Stimulated activated CD8-positive, alpha-beta memory T cell treated with anti-CD3 and anti-CD28 coated beads, Interleukin-15, amount 100 ng/mL, for 1 hour (primary cell): ENCODE data around the gene LEFTY1.

ENCODE experiments used
- DNase-seq: peaks from one replicate; pipeline ENCODE4 v3.0.0-alpha.2; 2020; ENCODE audit warnings: low read depth

Gene LEFTY1

GRCh38 chr1:225871359-225872074 lies 17.4 kb downstream of the LEFTY1 start:
- no peak for DNase-seq

- DNase-seq, result no peak
Measured at GRCh38 chr1:225870911-225871310, 18.0 kb downstream of the LEFTY1 start.

GRCh38 chr1:225868631-225869330 lies 20.2 kb downstream of the LEFTY1 start:
- no peak for DNase-seq

GRCh38 chr1:225866981-225867380 lies 22.0 kb downstream of the LEFTY1 start:
- DNase-seq, result no peak

- DNase-seq, result peak; percentile 53
Measured at GRCh38 chr1:225866061-225866837, 22.7 kb downstream of the LEFTY1 start.

GRCh38 chr1:225865514-225865913 lies 23.4 kb downstream of the LEFTY1 start:
- no peak for DNase-seq

GRCh38 chr1:225863167-225863566 lies 25.8 kb downstream of the LEFTY1 start:
- no peak for DNase-seq

GRCh38 chr1:225862581-225862950 lies 26.4 kb downstream of the LEFTY1 start:
- no peak for DNase-seq

- DNase-seq, result no peak
Measured at GRCh38 chr1:225861834-225862580, 26.9 kb downstream of the LEFTY1 start.

- DNase-seq, result no peak
Measured at GRCh38 chr1:225860876-225861441, 28.0 kb downstream of the LEFTY1 start.

- no peak for DNase-seq
Measured at GRCh38 chr1:225860107-225860506, 28.8 kb downstream of the LEFTY1 start.

- no peak for DNase-seq
Measured at GRCh38 chr1:225859151-225859550, 29.8 kb downstream of the LEFTY1 start.

- no peak for DNase-seq
Measured at GRCh38 chr1:225857256-225857655, 31.7 kb downstream of the LEFTY1 start.

- no peak for DNase-seq
Measured at GRCh38 chr1:225855503-225856300, 33.2 kb downstream of the LEFTY1 start.

- DNase-seq, result no peak
Measured at GRCh38 chr1:225853441-225853840, 35.5 kb downstream of the LEFTY1 start.

GRCh38 chr1:225852413-225853124 lies 36.4 kb downstream of the LEFTY1 start:
- DNase-seq, result no peak

- DNase-seq, result no peak
Measured at GRCh38 chr1:225851805-225852204, 37.1 kb downstream of the LEFTY1 start.

GRCh38 chr1:225850370-225850769 lies 38.6 kb downstream of the LEFTY1 start:
- DNase-seq, result no peak

GRCh38 chr1:225849925-225850324 lies 39.0 kb downstream of the LEFTY1 start:
- DNase-seq, result no peak
